OCI-LY3 (cell line): ENCODE measurements around the gene MATN1.

Experiments
- H2AFZ ChIP-seq: fragments of 200-600, 300-600 bp; shearing (Covaris generic); 2 replicates; pipeline ENCODE4 v1.6.0; 2014; ENCODE audit warnings: antibody characterized with exemption, low read depth, low read length
- H3K27ac ChIP-seq: fragments of 200-600, 300-600 bp; sonication (generic); 2 replicates; pipeline ENCODE4 v1.5.1; 2014; ENCODE audit warnings: mild to moderate bottlenecking, low read length, moderate library complexity, mixed read lengths
- H3K27me3 ChIP-seq: fragments of 200-600, 300-600 bp; sonication (generic); 2 replicates; pipeline ENCODE4 v1.6.1; 2014; ENCODE audit warnings: low read depth, low read length, mixed read lengths
- H3K36me3 ChIP-seq: fragments of 200-600, 300-600 bp; sonication (generic); replicated peaks from 2 replicates; pipeline ENCODE3; 2014; ENCODE audit warnings: low read depth, low read length, mixed read lengths
- H3K4me1 ChIP-seq: fragments of 300-600, 200-600 bp; sonication (generic); 2 replicates; pipeline ENCODE4 v1.6.1; 2014; ENCODE audit warnings: low read length, mixed read lengths
- H3K4me2 ChIP-seq: fragments of 200-600, 300-600 bp; sonication (generic); 2 replicates; pipeline ENCODE4 v1.6.1; 2014; ENCODE audit warnings: low read length, mixed read lengths
- H3K4me3 ChIP-seq: fragments of 300-600, 200-600 bp; sonication (generic); 2 replicates; pipeline ENCODE4 v1.5.1; 2014; ENCODE audit warnings: antibody characterized with exemption, mild to moderate bottlenecking, low read length, moderate library complexity
- H3K79me2 ChIP-seq: fragments of 300-600, 200-600 bp; shearing (Covaris generic); 2 replicates; pipeline ENCODE4 v1.6.1; 2014; ENCODE audit warnings: mild to moderate bottlenecking, low read length, mixed read lengths
- H3K9ac ChIP-seq: fragments of 300-600, 200-600 bp; shearing (Covaris generic); 2 replicates; pipeline ENCODE4 v1.6.0; 2014; ENCODE audit warnings: mild to moderate bottlenecking, low read length, moderate library complexity
- H3K9me3 ChIP-seq: fragments of 200-600, 300-600 bp; shearing (Covaris generic); 2 replicates; pipeline ENCODE4 v1.6.1; 2014; ENCODE audit warnings: low read length, mixed read lengths; ENCODE audit not compliant: insufficient read depth
- H4K20me1 ChIP-seq: fragments of 200-600, 300-600 bp; sonication (generic); 2 replicates; pipeline ENCODE4 v1.6.1; 2016; ENCODE audit warnings: low read length, mixed read lengths; ENCODE audit not compliant: insufficient read depth
- CTCF ChIP-seq: fragments of 200-600, 300-600 bp; sonication (generic); IDR thresholded peaks from 2 replicates; pipeline ENCODE4 v1.5.1; 2014; ENCODE audit warnings: antibody characterized with exemption, low read length, low read depth
- EZH2phosphoT487 ChIP-seq: fragments of 200-600 bp; shearing (Covaris generic); IDR thresholded peaks from 2 replicates; pipeline ENCODE4 v1.6.1; 2018; ENCODE audit warnings: antibody characterized with exemption, mixed run types, low read depth

Gene MATN1

DNA sequence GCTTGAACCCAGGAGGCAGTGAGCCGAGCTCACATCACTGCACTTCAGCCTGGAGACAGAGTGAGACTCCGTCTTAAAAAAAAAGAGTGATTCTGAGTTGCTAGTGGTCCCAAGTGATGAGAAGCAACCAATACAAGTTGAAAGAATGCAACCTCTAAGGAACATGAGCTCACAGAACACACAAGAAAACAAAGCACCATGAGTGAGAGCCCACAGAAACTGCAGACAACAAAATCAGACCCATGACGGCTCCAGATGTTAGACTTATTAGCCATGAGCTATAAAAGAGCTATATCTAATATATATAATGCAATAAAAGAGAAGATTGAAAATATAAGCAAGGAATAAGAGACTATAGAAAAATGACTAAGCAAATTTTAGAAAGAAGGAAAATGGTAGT, 50.0 kb downstream of the MATN1 start:
- TF ChIP-seq CTCF (no peak), EZH2phosphoT487 (no peak)
- H3K4me1 ChIP-seq: peaks cover 8% of the 10 kb centered on the region
- no peaks in the 10 kb centered on the region for H3K9me3 ChIP-seq
- H3K27ac ChIP-seq: no peak overlapping the region
- H3K4me2 ChIP-seq: no peak overlapping the region
- no peaks in the 10 kb centered on the region for H3K27me3 ChIP-seq
- H2AFZ ChIP-seq: no peak overlapping the region
- no peaks in the 10 kb centered on the region for H3K36me3 ChIP-seq
- H3K4me3 ChIP-seq: no peak overlapping the region
- no peak overlapping the region for H3K9ac ChIP-seq
- no peaks in the 10 kb centered on the region for H3K79me2 ChIP-seq
- no peaks in the 10 kb centered on the region for H4K20me1 ChIP-seq

DNA sequence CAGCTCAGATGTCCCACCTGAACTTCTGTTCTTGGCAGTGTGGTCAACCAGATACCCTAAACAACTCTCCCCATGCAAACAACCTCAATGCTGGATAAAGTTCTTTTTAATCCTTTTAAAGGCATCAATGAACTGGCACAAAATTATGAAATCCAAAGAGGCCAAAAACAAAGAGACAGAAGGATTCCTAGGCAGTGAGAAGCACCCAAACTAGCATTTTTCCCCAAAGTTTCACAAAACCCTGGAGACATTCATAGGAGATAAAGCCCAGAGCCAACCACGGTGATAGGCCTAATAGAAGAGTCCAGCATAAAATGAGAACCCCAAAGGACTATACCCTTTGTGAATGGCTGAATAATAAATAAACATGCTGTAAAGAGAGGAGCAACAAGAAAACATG, 50.7 kb downstream of the MATN1 start:
- no peak for TF ChIP-seq EZH2phosphoT487
- TF ChIP-seq CTCF: no peak
- Histone ChIP-seq H3K4me3 (no peak overlapping the region), H3K27me3 (no peaks in the 10 kb centered on the region), H2AFZ (no peak overlapping the region), H3K79me2 (no peaks in the 10 kb centered on the region), H3K9ac (no peak overlapping the region), H3K27ac (no peak overlapping the region), H3K4me1 (peaks cover 8% of the 10 kb centered on the region), H3K9me3 (no peaks in the 10 kb centered on the region), H3K4me2 (no peak overlapping the region), H3K36me3 (no peaks in the 10 kb centered on the region), H4K20me1 (no peaks in the 10 kb centered on the region)

GRCh38 chr1:30670240-30671060, 52.9 kb downstream of the MATN1 start:
- Histone ChIP-seq H3K4me3 (no peak overlapping the region), H3K27me3 (no peaks in the 10 kb centered on the region), H2AFZ (no peak overlapping the region), H4K20me1 (no peaks in the 10 kb centered on the region), H3K4me2 (no peak overlapping the region), H3K79me2 (no peaks in the 10 kb centered on the region), H3K27ac (no peak overlapping the region), H3K9ac (no peak overlapping the region), H3K9me3 (no peaks in the 10 kb centered on the region), H3K36me3 (no peaks in the 10 kb centered on the region), H3K4me1 (peaks cover 5% of the 10 kb centered on the region)
- TF ChIP-seq EZH2phosphoT487: no peak
- no peak for TF ChIP-seq CTCF

DNA sequence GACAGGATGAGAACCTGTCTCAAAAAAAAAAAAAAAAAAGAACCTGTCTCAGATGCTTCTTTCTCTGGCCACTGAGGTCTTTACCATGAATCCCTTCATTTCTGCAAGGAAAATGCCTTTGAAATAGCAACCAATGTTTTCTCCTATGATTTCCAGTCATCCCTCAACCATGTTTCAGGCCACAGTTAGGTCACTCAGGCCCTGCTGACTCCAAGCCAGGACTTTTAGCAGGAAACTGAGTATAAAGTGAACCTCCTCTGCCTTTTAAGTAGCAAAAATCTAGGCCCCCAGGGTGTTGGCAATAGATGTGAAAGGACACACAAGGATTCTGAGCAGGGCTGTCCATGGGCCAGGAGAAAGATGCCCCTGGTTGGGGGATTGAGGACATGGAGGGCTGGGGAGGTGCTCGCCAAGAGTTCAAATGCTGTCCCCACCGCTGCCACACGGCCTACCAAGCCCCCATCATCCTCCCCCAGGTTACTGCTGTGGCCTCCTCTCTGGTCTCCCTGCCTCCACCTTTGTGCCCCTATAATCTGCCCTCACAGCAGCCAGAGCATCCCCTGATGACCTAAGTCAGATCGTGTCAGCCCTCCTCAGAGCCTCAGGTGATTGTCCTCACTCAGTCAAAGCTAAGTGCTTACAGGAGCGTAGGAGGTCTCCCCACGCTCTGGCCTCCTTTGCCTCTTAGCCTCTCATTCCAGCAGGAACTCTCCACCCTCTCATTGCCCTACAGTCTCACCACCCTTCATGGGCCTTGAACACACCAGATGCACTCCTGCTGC, 54.6 kb downstream of the MATN1 start:
- TF ChIP-seq EZH2phosphoT487 (no peak), CTCF (no peak)
- Histone ChIP-seq H3K9me3 (no peaks in the 10 kb centered on the region), H3K4me2 (no peak overlapping the region), H3K4me1 (no peaks in the 10 kb centered on the region), H3K27me3 (no peaks in the 10 kb centered on the region), H3K4me3 (no peak overlapping the region), H3K27ac (no peak overlapping the region), H4K20me1 (no peaks in the 10 kb centered on the region), H3K36me3 (no peaks in the 10 kb centered on the region), H3K9ac (no peak overlapping the region), H3K79me2 (no peaks in the 10 kb centered on the region), H2AFZ (no peak overlapping the region)
